H9 (cell line): ENCODE measurements around the gene LAMP1. TPM values are rescaled to one million over a fixed set of nuclear protein-coding genes. Genes with fewer than 3 reads are reported as not detected.

Source experiments
- DNase-seq: peaks from one replicate; pipeline ENCODE4 v3.0.0-alpha.2; 2017
- H2AFZ ChIP-seq: one replicate; pipeline ENCODE4 v1.6.1; 2013; ENCODE audit warnings: mild to moderate bottlenecking, low read length, control low read depth, moderate library complexity
- H2AK5ac ChIP-seq: 2 replicates; pipeline ENCODE4 v1.6.1; 2013; ENCODE audit warnings: low read length, control low read depth, mixed read lengths; ENCODE audit not compliant: insufficient read length
- H2BK120ac ChIP-seq: one replicate; pipeline ENCODE4 v1.6.1; 2013; ENCODE audit warnings: low read depth, mild to moderate bottlenecking, low read length, control low read depth, inconsistent platforms; ENCODE audit not compliant: poor library complexity, severe bottlenecking
- H2BK12ac ChIP-seq: 2 replicates; pipeline ENCODE4 v1.6.1; 2013; ENCODE audit warnings: low read length, control low read depth, mixed read lengths, low read depth; ENCODE audit not compliant: insufficient read length
- H2BK15ac ChIP-seq: 2 replicates; pipeline ENCODE4 v1.6.1; 2013; ENCODE audit warnings: low read depth, low read length, control low read depth
- H2BK20ac ChIP-seq: one replicate; pipeline ENCODE4 v1.6.1; 2013; ENCODE audit warnings: low read depth, mild to moderate bottlenecking, low read length, control low read depth, inconsistent platforms; ENCODE audit not compliant: poor library complexity, severe bottlenecking
- H2BK5ac ChIP-seq: 2 replicates; pipeline ENCODE4 v1.6.1; 2013; ENCODE audit warnings: low read length, control low read depth, mixed read lengths; ENCODE audit not compliant: insufficient read length
- H3K14ac ChIP-seq: 2 replicates; pipeline ENCODE4 v1.6.1; 2013; ENCODE audit warnings: low read length, control low read depth; ENCODE audit not compliant: insufficient read depth
- H3K18ac ChIP-seq: 2 replicates; pipeline ENCODE4 v1.6.1; 2013; ENCODE audit warnings: low read depth, mild to moderate bottlenecking, mixed read lengths, low read length, control low read depth; ENCODE audit not compliant: insufficient read length
- H3K23ac ChIP-seq: 2 replicates; pipeline ENCODE4 v1.6.1; 2013; ENCODE audit warnings: low read length, control low read depth, mixed read lengths, low read depth; ENCODE audit not compliant: insufficient read length
- H3K23me2 ChIP-seq: 2 replicates; pipeline ENCODE4 v1.6.1; 2013; ENCODE audit warnings: low read depth, mild to moderate bottlenecking, mixed read lengths, low read length, control low read depth; ENCODE audit not compliant: insufficient read length, poor library complexity, severe bottlenecking
- H3K27ac ChIP-seq: 2 replicates; pipeline ENCODE4 v1.5.1; 2013; ENCODE audit warnings: low read length, control low read depth, mixed read lengths, low read depth; ENCODE audit not compliant: insufficient read length
- H3K27me3 ChIP-seq: 2 replicates; pipeline ENCODE4 v1.6.1; 2013; ENCODE audit warnings: low read length, control low read depth, inconsistent platforms; ENCODE audit not compliant: insufficient read depth
- H3K4ac ChIP-seq: 2 replicates; pipeline ENCODE4 v1.6.1; 2013; ENCODE audit warnings: low read depth, mild to moderate bottlenecking, control low read depth, inconsistent platforms, low read length, moderate library complexity
- H3K4me1 ChIP-seq: 2 replicates; pipeline ENCODE4 v1.6.1; 2013; ENCODE audit warnings: low read length, control low read depth, inconsistent platforms; ENCODE audit not compliant: insufficient read depth
- H3K4me2 ChIP-seq: 2 replicates; pipeline ENCODE4 v1.6.1; 2013; ENCODE audit warnings: low read length, control low read depth, mixed read lengths; ENCODE audit not compliant: insufficient read length, insufficient read depth
- H3K56ac ChIP-seq: 2 replicates; pipeline ENCODE4 v1.6.1; 2013; ENCODE audit warnings: low read depth, mild to moderate bottlenecking, mixed read lengths, low read length, control low read depth; ENCODE audit not compliant: insufficient read length
- H3K79me1 ChIP-seq: 2 replicates; pipeline ENCODE4 v1.6.1; 2013; ENCODE audit warnings: low read depth, mild to moderate bottlenecking, moderate library complexity, low read length, control low read depth, inconsistent platforms; ENCODE audit not compliant: insufficient read depth, poor library complexity, severe bottlenecking
- H3K79me2 ChIP-seq: 2 replicates; pipeline ENCODE4 v1.6.1; 2013; ENCODE audit warnings: low read length, control low read depth, inconsistent platforms; ENCODE audit not compliant: insufficient read depth
- H3K9ac ChIP-seq: 2 replicates; pipeline ENCODE4 v1.6.1; 2013; ENCODE audit warnings: low read length, control low read depth, mixed read lengths; ENCODE audit not compliant: insufficient read length; ENCODE audit errors: extremely low read depth
- H3K9me3 ChIP-seq: one replicate; pipeline ENCODE4 v1.6.1; 2013; ENCODE audit warnings: low read depth, low read length, inconsistent platforms; ENCODE audit not compliant: control insufficient read depth
- H3T11ph ChIP-seq: one replicate; pipeline ENCODE4 v1.6.1; 2013; ENCODE audit warnings: mild to moderate bottlenecking, low read length, control low read depth, inconsistent platforms
- H4K20me1 ChIP-seq: one replicate; pipeline ENCODE4 v1.6.1; 2013; ENCODE audit not compliant: control insufficient read depth, insufficient read length, insufficient read depth
- H4K5ac ChIP-seq: 2 replicates; pipeline ENCODE4 v1.6.1; 2013; ENCODE audit warnings: low read depth, mild to moderate bottlenecking, mixed read lengths, low read length, control low read depth; ENCODE audit not compliant: insufficient read length
- H4K8ac ChIP-seq: replicated peaks from 2 replicates; pipeline ENCODE4 v1.6.1; 2013; ENCODE audit warnings: low read length, control low read depth, mixed read lengths, low read depth; ENCODE audit not compliant: insufficient read length
- H4K91ac ChIP-seq: 2 replicates; pipeline ENCODE4 v1.6.1; 2013; ENCODE audit warnings: low read depth, mild to moderate bottlenecking, moderate library complexity, mixed read lengths, low read length, control low read depth; ENCODE audit not compliant: insufficient read length
- H3K27ac Mint-ChIP-seq, 3 experiments: 2 replicates in 2 of 3; 3 replicates in 1 of 3; pipeline ENCODE4 v1.8.0; 2020 to 2021; ENCODE audit warnings: mixed read lengths in 3 of 3, mild to moderate bottlenecking in 1 of 3, moderate library complexity in 1 of 3
- H3K27me3 Mint-ChIP-seq: 2 replicates; pipeline ENCODE4 v1.8.0; 2021; ENCODE audit warnings: low read depth, mild to moderate bottlenecking, moderate library complexity, mixed read lengths
- H3K36me3 Mint-ChIP-seq, 3 experiments: 2 replicates in 2 of 3; 3 replicates in 1 of 3; pipeline ENCODE4 v1.8.0; 2020 to 2021; ENCODE audit warnings: low read depth in 3 of 3, mixed read lengths in 3 of 3; ENCODE audit not compliant: insufficient read depth in 1 of 3
- H3K4me1 Mint-ChIP-seq, 2 experiments: 2 replicates each; pipeline ENCODE4 v1.8.0; 2020; ENCODE audit warnings: mixed read lengths in 2 of 2
- H3K4me3 Mint-ChIP-seq, 2 experiments: 2 replicates in 1 of 2; 3 replicates in 1 of 2; pipeline ENCODE4 v1.8.0; 2020 to 2021; ENCODE audit warnings: mild to moderate bottlenecking in 2 of 2, mixed read lengths in 2 of 2, moderate library complexity in 1 of 2
- H3K9me3 Mint-ChIP-seq, 2 experiments: 2 replicates in 1 of 2; 3 replicates in 1 of 2; pipeline ENCODE4 v1.8.0; 2020; ENCODE audit warnings: mild to moderate bottlenecking in 2 of 2, mixed read lengths in 2 of 2, moderate library complexity in 1 of 2
- WGBS: extraction: QIAGEN DNeasy Blood & Tissue Kit; methylation state at CpG from one replicate; pipeline ENCODE4 v1.1.7; 2013; ENCODE audit warnings: missing lambda C conversion rate, low lambda C conversion rate, mixed read lengths; ENCODE audit not compliant: insufficient read length; ENCODE audit errors: extremely low coverage; 5-methylcytosine and 5-hydroxymethylcytosine counted together
- total RNA-seq: library from RNA; stranded (reverse); gene quantifications from 2 replicates; pipeline ENCODE4 v1.2.1, GENCODE V29; 2021
- TF ChIP-seq, protein P1 (sequence below): fragments of 200-600 bp; sonication (generic); conservative IDR thresholded peaks from 3 replicates; pipeline ENCODE4 v1.8.0; 2021; ENCODE audit warnings: antibody characterized with exemption, mild to moderate bottlenecking

The LAMP1 gene
- total RNA-seq, 1 experiment from 2014 or later = 131 TPM

DNA sequence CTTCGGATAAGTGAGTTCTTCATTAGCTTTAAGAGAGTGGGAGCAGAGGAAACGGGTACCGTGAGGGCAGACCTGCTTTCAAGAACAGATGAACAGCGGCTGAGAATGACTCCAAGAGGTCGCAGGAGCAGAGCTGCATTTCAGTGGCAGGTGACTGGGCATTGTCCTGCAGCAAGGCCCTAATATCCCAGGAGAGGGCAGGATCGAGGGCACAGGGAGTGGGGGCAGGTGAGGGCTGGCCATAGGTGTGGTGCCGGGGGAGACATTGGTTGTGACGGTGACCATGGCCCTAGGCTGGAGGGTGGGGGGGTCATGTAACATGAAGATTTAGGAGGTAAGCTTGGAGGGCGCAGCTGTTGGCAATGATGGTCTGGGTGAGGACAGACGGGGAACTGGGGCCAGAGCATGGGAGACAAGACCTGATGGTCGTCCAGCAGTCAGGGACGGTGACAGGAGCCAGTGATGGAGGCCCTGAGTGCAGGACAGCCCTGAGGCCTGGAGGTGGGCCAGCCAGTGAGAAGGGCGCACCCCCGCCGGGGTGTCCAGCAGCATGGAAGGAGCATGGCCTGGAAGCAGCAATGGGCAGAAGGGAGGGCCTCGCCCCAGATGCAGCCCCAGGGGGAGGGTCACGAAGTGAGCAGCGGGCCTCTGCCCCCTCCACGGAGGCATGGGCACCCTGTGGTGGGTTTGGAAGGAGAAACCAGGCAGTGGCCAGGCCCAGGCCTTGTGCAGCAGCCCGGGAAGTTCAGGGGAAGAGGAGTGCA is 29.2 kb upstream of the LAMP1 start:
- Histone ChIP-seq H4K8ac (no peak overlapping the region), H3K27ac (no peak overlapping the region), H3K23ac (no peak overlapping the region), H3K14ac (no peak overlapping the region), H3K9me3 (no peaks in the 10 kb centered on the region), H4K5ac (no peak overlapping the region), H2AFZ (no peak overlapping the region), H2BK120ac (no peak overlapping the region), H3K27me3 (no peaks in the 10 kb centered on the region), H3K18ac (no peak overlapping the region), H2AK5ac (no peak overlapping the region), H3K23me2 (no peaks in the 10 kb centered on the region), H2BK15ac (no peak overlapping the region), H3T11ph (no peak overlapping the region), H3K9ac (no peak overlapping the region), H2BK20ac (no peak overlapping the region), H3K4me2 (no peak overlapping the region), H3K79me2 (no peaks in the 10 kb centered on the region), H2BK5ac (no peak overlapping the region), H3K4ac (no peak overlapping the region), H3K79me1 (no peaks in the 10 kb centered on the region), H3K56ac (no peak overlapping the region), H4K91ac (no peak overlapping the region), H2BK12ac (no peak overlapping the region), H4K20me1 (no peaks in the 10 kb centered on the region), H3K4me1 (no peaks in the 10 kb centered on the region)
- no peaks in the 10 kb centered on the region for H3K4me1 Mint-ChIP-seq
- H3K27ac Mint-ChIP-seq = peak overlapping the region; percentile 59 to 87 (median 87); a peak in 5 of 7 replicates
- TF ChIP-seq, protein P1, sequence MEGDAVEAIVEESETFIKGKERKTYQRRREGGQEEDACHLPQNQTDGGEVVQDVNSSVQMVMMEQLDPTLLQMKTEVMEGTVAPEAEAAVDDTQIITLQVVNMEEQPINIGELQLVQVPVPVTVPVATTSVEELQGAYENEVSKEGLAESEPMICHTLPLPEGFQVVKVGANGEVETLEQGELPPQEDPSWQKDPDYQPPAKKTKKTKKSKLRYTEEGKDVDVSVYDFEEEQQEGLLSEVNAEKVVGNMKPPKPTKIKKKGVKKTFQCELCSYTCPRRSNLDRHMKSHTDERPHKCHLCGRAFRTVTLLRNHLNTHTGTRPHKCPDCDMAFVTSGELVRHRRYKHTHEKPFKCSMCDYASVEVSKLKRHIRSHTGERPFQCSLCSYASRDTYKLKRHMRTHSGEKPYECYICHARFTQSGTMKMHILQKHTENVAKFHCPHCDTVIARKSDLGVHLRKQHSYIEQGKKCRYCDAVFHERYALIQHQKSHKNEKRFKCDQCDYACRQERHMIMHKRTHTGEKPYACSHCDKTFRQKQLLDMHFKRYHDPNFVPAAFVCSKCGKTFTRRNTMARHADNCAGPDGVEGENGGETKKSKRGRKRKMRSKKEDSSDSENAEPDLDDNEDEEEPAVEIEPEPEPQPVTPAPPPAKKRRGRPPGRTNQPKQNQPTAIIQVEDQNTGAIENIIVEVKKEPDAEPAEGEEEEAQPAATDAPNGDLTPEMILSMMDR = no peak
- no peak overlapping the region for H3K4me3 Mint-ChIP-seq
- H3K9me3 Mint-ChIP-seq = no peaks in the 10 kb centered on the region
- no CpG with 5 or more reads among the region's 20 CpGs for WGBS
- DNase-seq = no peak
- H3K27me3 Mint-ChIP-seq = peaks cover 3% of the 10 kb centered on the region; the same call in 1 of the 2 replicates
- peaks cover 1 to 43% (median 10%) of the 10 kb centered on the region in 3 experiments; a peak in 4 of 7 replicates for H3K36me3 Mint-ChIP-seq
